ENCODE data around the gene BTRC. TPM values are rescaled to one million over a fixed set of nuclear protein-coding genes. Genes with fewer than 3 reads are reported as not detected.
"Not testable (repeated sequence)": the region's sequence is repeated elsewhere in the genome, so short reads cannot be mapped to it uniquely, and the experiment has no call there.

Gene BTRC
- total RNA-seq, 2 donors from 2014 or later: 21.8 to 31.5 TPM

- no peak overlapping the region for H3K4me3 Mint-ChIP-seq
- no peaks in the 10 kb centered on the region for H3K27me3 Mint-ChIP-seq (ENCODE audit: low read depth)
- H3K27ac Mint-ChIP-seq: no peak overlapping the region
- no peaks in the 10 kb centered on the region for H3K9me3 Mint-ChIP-seq
- peaks cover 0 to 3% of the 10 kb centered on the region in 2 donors for H3K36me3 Mint-ChIP-seq (ENCODE audit: insufficient read depth in 2 of 2)
- ATAC-seq (replicated peaks in 1 of 2): no peak
- H3K4me1 Mint-ChIP-seq (ENCODE audit: low read depth): no peaks in the 10 kb centered on the region
- no peak for DNase-seq
These were observed 224.2 kb downstream of the BTRC start for GRCh38 chr10:101578192-101578591.

DNA sequence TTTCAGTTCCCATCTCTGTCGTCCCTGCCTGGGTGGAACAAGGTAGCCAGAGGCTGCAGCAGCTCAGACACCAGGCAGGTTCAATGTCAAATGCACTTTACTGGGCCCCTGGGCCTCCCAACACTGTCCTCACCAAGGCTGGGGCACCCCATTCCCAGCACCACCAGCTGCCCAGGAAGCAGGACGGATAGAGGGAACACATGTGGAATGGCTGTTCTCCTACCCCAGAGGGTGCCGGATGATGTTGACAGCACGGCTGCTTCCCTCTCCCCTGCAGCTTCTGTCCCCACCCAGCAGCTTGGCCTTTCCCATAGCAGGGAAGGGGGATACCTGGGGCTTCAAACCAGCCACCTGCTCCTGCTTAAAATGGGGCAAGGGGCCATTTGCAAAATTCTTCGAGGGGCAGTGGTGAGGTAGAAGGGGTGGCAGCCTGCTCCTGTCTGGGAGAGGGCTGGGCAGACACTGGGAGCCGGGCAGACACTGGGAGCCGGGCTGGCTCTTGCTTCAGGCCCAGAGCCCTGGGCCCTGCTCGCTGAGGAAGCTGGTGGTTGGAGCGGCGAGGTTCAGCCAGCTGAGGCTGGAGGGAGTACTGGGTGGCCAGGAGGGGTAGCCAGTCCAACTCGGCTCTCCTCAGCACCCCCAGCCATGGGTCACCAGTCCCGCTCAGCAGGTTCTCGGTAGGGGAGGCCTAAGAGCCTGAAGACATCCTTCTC is 225.0 kb downstream of the BTRC start:
- no peak for ATAC-seq (replicated peaks in 1 of 2)
- no peaks in the 10 kb centered on the region for H3K4me1 Mint-ChIP-seq (ENCODE audit: low read depth)
- H3K4me3 Mint-ChIP-seq: no peak overlapping the region
- no peak for DNase-seq
- H3K36me3 Mint-ChIP-seq (ENCODE audit: insufficient read depth in 2 of 2): peaks cover 2 to 3% of the 10 kb centered on the region in 2 donors
- no peaks in the 10 kb centered on the region for H3K27me3 Mint-ChIP-seq (ENCODE audit: low read depth)
- H3K27ac Mint-ChIP-seq: no peak overlapping the region
- H3K9me3 Mint-ChIP-seq: no peaks in the 10 kb centered on the region

DNA sequence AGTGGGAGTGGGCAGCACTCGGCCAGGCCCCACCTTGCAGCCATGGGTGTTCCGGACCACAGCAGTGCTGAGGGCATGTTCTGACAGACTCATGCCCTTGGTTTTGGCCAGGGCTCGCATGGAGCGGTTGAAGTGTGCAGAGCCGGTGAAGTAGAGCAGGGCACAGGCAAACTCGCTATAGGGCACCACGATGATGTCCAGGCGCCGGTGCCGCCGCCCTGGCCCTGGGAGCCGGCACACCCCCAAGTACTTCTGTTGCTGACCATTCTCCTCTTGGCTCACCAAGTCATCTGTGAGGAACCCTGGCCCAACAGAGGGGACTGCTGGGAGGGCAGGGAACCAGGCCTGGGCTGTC is 225.5 kb downstream of the BTRC start:
- DNase-seq: no peak
- Mint-ChIP-seq H3K27me3 (ENCODE audit: low read depth) (no peaks in the 10 kb centered on the region), H3K4me1 (ENCODE audit: low read depth) (no peaks in the 10 kb centered on the region), H3K36me3 (ENCODE audit: insufficient read depth in 2 of 2) (peaks cover 4 to 6% of the 10 kb centered on the region in 2 donors), H3K27ac (no peak overlapping the region), H3K9me3 (no peaks in the 10 kb centered on the region), H3K4me3 (no peak overlapping the region)
- ATAC-seq (replicated peaks in 1 of 2): no peak

GRCh38 chr10:101580486-101581399 is 226.8 kb downstream of the BTRC start:
- no peak for ATAC-seq (replicated peaks in 1 of 2)
- peaks cover 4 to 6% of the 10 kb centered on the region in 2 donors for H3K36me3 Mint-ChIP-seq (ENCODE audit: insufficient read depth in 2 of 2)
- H3K9me3 Mint-ChIP-seq: no peaks in the 10 kb centered on the region
- no peaks in the 10 kb centered on the region for H3K27me3 Mint-ChIP-seq (ENCODE audit: low read depth)
- no peak overlapping the region for H3K4me3 Mint-ChIP-seq
- H3K27ac Mint-ChIP-seq: no peak overlapping the region
- no peaks in the 10 kb centered on the region for H3K4me1 Mint-ChIP-seq (ENCODE audit: low read depth)
- no peak for DNase-seq

- Mint-ChIP-seq H3K27ac (no peak overlapping the region), H3K27me3 (ENCODE audit: low read depth) (no peaks in the 10 kb centered on the region), H3K9me3 (no peaks in the 10 kb centered on the region), H3K4me1 (ENCODE audit: low read depth) (peaks cover 24% of the 10 kb centered on the region), H3K36me3 (ENCODE audit: insufficient read depth in 2 of 2) (peaks cover 4 to 5% of the 10 kb centered on the region in 2 donors), H3K4me3 (no peak overlapping the region)
- no peak for ATAC-seq (replicated peaks in 1 of 2)
- no peak for DNase-seq
These were observed 231.9 kb downstream of the BTRC start for GRCh38 chr10:101585841-101586240.

GRCh38 chr10:101587725-101588653 is 234.0 kb downstream of the BTRC start, which contains the start of the genes DPCD and POLL:
TSS of gene DPCD (plus strand) at chr10:101588321. CDS start at chr10:101588337, 16 bp downstream.
TSS of gene POLL (minus strand) at chr10:101588257. CDS start at chr10:101587360, 897 bp downstream.
- Mint-ChIP-seq H3K27me3 (ENCODE audit: low read depth) (no peaks in the 10 kb centered on the region), H3K36me3 (ENCODE audit: insufficient read depth in 2 of 2) (peaks cover 3 to 4% of the 10 kb centered on the region in 2 donors), H3K4me3 (peak within 1 kb of the TSS; percentile 95 to 96), H3K9me3 (no peaks in the 10 kb centered on the region), H3K4me1 (ENCODE audit: low read depth) (peaks cover 24% of the 10 kb centered on the region), H3K27ac (peak within 1 kb of the TSS; percentile 92)
- peak; percentile 98 for ATAC-seq (replicated peaks in 1 of 2)
- peak; percentile 94 to 96 for DNase-seq

GRCh38 chr10:101588879-101589278 is 234.9 kb downstream of the BTRC start:
- no peaks in the 10 kb centered on the region for H3K9me3 Mint-ChIP-seq

DNA sequence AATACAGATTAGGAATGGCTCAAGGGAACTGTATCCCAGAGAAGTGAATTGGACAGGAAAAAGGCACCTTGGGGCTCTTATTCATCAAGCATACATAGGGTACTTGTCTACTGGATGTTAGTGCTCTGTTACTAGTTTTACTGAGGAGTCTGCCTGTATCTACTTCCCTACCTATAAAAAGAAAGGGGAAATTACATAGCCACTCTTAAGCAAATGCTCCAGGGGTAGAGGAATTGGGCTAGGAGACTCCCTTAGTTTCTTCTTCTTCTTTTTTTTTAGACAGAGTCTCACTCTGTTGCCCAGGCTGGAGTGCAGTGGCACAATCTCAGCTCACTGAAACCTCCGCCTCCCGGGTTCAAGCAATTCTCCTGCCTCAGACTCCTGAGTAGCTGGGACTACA is 239.4 kb downstream of the BTRC start:
- H3K27me3 Mint-ChIP-seq (ENCODE audit: low read depth); DNase-seq; H3K9me3 Mint-ChIP-seq; ATAC-seq (replicated peaks in 1 of 2); H3K36me3 Mint-ChIP-seq (ENCODE audit: insufficient read depth in 2 of 2); H3K4me1 Mint-ChIP-seq (ENCODE audit: low read depth); H3K27ac Mint-ChIP-seq; H3K4me3 Mint-ChIP-seq: not testable (repeated sequence)

More at GRCh38 chr10:101588879-101589278, 234.9 kb downstream of the BTRC start:
- Mint-ChIP-seq H3K27me3 (ENCODE audit: low read depth) (no peaks in the 10 kb centered on the region), H3K36me3 (ENCODE audit: insufficient read depth in 2 of 2) (peaks cover 2 to 3% of the 10 kb centered on the region in 2 donors), H3K4me1 (ENCODE audit: low read depth) (peaks cover 24% of the 10 kb centered on the region), H3K4me3 (peak overlapping the region; percentile 95 to 96), H3K27ac (peak overlapping the region; percentile 68)
- no peak for ATAC-seq (replicated peaks in 1 of 2)
- no peak for DNase-seq

DNA sequence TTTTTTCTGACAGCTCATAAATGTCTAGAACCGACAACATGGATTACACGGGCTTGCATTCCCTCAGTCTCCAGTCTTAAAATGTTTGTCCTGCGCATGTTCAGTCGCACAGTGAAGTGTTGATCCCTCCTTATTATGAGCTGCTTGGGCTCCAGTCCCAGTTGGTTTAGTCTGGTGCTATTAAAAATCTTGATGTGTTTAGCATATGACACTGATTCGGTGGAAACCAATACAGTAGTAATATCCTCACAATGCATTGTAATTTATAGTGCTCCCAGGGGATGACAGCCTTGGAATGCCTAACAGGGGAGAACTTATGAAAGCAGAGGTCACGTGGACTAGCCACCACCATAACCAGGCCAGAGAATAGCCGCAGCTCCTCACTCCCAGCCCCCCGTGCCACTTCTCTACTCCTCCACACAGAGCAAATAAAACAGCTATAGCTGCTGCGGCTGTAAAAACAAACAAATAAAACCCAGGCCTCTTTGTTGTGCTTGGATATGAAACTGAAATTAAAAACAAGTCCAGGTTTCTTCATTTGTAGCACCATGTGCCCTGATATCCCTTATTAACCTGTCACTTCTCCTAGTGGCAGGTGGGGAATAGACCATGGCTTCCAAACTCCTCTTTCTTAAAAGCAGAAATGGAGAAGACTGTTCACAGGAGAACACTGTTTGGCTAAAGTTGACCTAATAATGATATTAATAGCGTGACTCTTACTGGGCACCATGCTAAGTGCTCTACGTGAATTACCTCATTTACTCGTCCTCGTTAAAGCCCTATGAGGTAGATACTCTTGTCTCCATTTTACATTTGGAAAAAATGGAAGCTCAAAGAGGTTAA is 241.8 kb downstream of the BTRC start:
- H3K4me1 Mint-ChIP-seq (ENCODE audit: low read depth): no peaks in the 10 kb centered on the region
- no peaks in the 10 kb centered on the region for H3K27me3 Mint-ChIP-seq (ENCODE audit: low read depth)
- H3K27ac Mint-ChIP-seq: no peak overlapping the region
- no peaks in the 10 kb centered on the region for H3K9me3 Mint-ChIP-seq
- H3K4me3 Mint-ChIP-seq: no peak overlapping the region
- no peak for ATAC-seq (replicated peaks in 1 of 2)
- no peaks in the 10 kb centered on the region for H3K36me3 Mint-ChIP-seq (ENCODE audit: insufficient read depth in 2 of 2)
- DNase-seq: no peak

DNA sequence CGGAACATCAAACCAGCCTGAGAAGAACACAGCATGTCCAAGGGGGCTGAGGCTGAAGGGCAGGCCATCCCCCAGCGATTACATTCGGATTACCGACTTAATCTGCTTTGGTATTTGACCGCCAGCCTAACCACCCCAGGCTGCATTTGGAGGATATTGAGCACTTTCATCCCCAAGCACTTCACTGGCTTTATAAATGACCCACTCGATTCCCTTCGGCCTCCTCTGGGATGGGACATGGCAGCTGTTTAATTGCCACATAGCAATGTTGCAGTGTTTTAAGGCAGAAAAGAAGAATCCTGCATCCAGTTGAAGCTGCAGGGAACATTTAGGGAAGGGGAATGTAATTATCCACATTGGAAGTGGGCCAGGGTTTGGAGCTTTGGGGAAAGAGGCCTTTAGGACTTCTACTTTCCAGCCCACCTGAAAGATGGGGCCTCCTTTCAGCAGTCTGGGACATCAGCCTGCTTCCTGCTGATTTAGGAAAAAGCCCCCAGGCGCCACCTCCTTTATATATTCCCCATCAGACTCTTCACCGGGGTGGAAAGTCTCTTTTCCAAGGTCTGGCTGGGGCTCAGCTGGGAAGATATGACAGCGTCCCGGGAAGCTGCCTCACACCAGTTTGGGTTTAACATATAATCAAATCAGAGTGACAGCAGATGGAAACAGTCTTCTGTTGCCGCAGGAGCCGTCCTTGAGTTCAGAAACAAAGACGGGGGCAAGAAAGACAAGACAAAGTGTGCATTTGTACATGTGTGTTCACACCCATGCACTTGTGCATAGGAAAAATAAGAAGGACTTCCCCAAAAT is 243.3 kb downstream of the BTRC start:
- Mint-ChIP-seq H3K27ac (no peak overlapping the region), H3K4me1 (ENCODE audit: low read depth) (no peaks in the 10 kb centered on the region), H3K4me3 (no peak overlapping the region), H3K27me3 (ENCODE audit: low read depth) (no peaks in the 10 kb centered on the region), H3K9me3 (no peaks in the 10 kb centered on the region), H3K36me3 (ENCODE audit: insufficient read depth in 2 of 2) (no peaks in the 10 kb centered on the region)
- no peak for DNase-seq
- no peak for ATAC-seq (replicated peaks in 1 of 2)

DNA sequence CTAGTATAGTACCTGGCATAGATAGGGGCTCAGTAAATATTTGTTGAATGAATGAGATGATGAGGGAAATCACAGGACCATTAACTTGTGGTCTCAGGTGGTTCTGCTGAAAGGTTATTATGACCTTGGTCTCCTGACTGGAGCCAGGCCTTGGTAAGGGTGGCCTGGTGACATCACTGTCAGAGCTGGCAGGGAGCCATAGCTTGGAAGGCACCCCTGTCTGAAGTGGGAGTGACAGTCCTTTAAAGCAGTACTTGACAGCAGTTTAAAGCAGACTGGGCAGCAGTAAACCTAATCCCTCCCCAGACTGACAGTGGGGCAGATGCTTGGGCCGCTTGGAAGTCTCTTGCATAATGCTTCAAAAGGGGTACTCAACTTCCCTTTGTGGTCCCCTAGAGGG is 247.6 kb downstream of the BTRC start:
- no peaks in the 10 kb centered on the region for H3K4me1 Mint-ChIP-seq (ENCODE audit: low read depth)
- ATAC-seq (replicated peaks in 1 of 2): no peak
- no peaks in the 10 kb centered on the region for H3K27me3 Mint-ChIP-seq (ENCODE audit: low read depth)
- no peaks in the 10 kb centered on the region for H3K9me3 Mint-ChIP-seq
- peaks cover 2% of the 10 kb centered on the region in 2 donors for H3K36me3 Mint-ChIP-seq (ENCODE audit: insufficient read depth in 2 of 2)
- no peak for DNase-seq
- H3K27ac Mint-ChIP-seq: no peak overlapping the region
- H3K4me3 Mint-ChIP-seq: no peak overlapping the region

Data from activated T-cell treated with anti-CD3 and anti-CD28 coated beads, Interleukin-2, amount 50 U/mL, for 72 hours (primary cell).